GM10266 (cell line): ENCODE measurements around the gene MBD6.
"Not testable (repeated sequence)": the region's sequence is repeated elsewhere in the genome, so short reads cannot be mapped to it uniquely, and the experiment has no call there.

Experiments used
- DNase-seq: peaks from one replicate; pipeline ENCODE4 v3.0.0; 2012; ENCODE audit errors: extremely low spot score
- TF ChIP-seq, protein P1 (sequence below): IDR thresholded peaks from 2 replicates; pipeline ENCODE4 v1.5.1; 2012; ENCODE audit warnings: mild to moderate bottlenecking, low read depth; ENCODE audit not compliant: control insufficient read depth, insufficient read depth; ENCODE audit errors: missing control alignments

Gene MBD6

DNA sequence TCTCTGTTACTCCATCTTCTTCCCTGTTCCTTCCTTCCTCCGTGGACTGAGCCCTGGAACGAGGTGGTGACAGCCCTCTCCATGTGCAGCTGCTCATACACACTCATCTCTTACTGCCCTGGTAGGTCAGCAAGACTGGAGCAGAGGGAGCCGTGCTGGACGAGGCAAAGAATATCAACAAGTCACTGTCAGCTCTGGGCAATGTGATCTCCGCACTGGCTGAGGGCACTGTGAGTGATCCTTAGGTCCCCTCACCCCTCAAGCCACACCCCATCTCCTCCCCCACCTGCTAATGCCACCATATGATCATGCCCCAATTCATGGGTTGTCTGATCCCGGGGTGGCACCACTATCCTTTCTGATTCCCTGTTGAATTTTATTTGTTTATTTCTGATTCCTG, 46.2 kb downstream of the MBD6 start:
- DNase-seq: no peak
- TF ChIP-seq, protein P1, sequence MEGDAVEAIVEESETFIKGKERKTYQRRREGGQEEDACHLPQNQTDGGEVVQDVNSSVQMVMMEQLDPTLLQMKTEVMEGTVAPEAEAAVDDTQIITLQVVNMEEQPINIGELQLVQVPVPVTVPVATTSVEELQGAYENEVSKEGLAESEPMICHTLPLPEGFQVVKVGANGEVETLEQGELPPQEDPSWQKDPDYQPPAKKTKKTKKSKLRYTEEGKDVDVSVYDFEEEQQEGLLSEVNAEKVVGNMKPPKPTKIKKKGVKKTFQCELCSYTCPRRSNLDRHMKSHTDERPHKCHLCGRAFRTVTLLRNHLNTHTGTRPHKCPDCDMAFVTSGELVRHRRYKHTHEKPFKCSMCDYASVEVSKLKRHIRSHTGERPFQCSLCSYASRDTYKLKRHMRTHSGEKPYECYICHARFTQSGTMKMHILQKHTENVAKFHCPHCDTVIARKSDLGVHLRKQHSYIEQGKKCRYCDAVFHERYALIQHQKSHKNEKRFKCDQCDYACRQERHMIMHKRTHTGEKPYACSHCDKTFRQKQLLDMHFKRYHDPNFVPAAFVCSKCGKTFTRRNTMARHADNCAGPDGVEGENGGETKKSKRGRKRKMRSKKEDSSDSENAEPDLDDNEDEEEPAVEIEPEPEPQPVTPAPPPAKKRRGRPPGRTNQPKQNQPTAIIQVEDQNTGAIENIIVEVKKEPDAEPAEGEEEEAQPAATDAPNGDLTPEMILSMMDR: no peak

DNA sequence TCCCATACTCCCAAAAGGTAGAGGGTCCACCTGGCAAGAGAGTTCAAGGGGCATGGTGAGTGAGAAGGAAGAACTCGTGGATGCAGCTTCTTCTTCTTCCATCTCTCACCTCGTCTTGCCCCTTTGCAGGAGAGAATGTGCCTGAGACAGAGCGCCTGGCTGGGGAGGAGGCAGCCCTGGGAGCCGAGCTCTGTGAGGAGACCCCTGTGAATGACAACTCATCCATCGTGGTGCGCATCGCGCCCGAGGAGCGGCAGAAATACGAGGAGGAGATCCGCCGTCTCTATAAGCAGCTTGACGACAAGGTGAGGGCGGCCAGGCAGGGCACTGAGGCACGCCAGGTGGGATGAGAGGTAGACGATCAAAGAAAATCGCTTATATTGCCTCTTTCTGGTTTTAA, 47.2 kb downstream of the MBD6 start:
- no peak for DNase-seq
- TF ChIP-seq, protein P1: no peak

DNA sequence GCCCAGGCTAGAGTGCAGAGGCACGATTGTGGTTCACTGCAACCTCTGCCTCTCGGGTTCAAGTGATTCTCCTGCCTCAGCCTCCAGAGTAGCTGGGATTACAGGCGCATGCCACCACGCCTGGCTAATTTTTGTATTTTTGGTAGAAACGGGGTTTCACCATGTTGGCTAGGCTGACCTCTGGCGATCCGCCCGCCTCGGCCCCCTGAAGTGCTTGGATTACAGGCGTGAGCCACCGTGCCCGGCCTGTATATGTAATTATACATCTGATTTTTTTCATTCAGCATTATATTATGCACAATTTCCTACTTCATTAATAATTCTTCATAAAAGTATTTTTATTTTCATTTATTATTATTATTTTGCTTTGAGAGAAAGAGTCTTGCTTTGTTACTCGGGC, 47.8 kb downstream of the MBD6 start:
- DNase-seq: not testable (repeated sequence)

DNA sequence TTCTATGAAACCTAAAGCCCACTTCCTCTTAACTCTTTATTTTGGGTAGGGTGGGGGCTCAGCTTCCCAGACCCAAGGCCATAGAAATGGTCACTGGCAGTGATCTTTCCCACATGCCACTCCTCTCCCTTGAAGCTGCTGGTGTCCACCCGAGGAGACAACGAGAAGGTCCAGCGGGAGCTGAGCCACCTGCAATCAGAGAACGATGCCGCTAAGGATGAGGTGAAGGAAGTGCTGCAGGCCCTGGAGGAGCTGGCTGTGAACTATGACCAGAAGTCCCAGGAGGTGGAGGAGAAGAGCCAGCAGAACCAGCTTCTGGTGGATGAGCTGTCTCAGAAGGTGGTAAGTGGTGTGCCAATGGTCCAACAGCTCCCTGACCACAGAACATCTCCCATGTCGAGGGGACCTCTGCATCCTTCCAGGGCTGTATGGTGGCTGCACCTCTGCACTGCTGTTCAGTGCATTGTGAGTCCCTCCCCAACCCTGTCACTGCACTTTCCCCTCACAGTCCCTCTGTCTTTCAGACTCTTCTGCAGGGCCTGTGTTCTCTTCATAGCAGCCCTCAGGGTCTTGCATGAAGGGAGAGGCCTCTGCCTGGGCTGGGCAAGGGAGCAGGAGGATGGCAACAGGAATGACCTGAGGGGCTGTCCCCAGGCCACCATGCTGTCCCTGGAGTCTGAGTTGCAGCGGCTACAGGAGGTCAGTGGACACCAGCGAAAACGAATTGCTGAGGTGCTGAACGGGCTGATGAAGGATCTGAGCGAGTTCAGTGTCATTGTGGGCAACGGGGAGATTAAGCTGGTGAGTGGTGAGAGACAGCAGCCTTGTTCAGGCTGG, 49.5 kb downstream of the MBD6 start:
- no peak for DNase-seq
- TF ChIP-seq, protein P1: no peak

DNA sequence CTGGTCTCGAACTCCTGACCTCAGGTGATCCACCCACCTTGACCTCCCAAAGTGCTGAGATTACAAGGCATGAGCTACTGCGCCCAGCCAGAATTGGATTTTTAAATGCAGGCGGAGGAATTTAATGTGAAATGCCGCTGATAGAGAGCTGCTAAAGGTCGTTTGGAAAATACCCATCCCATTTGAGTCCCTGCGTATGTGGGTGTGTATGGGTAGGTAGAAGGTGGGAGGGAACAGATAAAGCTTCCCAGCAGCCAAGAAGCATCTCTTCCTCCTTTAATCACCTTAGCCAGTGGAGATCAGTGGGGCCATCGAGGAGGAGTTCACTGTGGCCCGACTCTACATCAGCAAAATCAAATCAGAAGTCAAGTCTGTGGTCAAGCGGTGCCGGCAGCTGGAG, 52.2 kb downstream of the MBD6 start:
- no peak for DNase-seq
- TF ChIP-seq, protein P1: no peak

DNA sequence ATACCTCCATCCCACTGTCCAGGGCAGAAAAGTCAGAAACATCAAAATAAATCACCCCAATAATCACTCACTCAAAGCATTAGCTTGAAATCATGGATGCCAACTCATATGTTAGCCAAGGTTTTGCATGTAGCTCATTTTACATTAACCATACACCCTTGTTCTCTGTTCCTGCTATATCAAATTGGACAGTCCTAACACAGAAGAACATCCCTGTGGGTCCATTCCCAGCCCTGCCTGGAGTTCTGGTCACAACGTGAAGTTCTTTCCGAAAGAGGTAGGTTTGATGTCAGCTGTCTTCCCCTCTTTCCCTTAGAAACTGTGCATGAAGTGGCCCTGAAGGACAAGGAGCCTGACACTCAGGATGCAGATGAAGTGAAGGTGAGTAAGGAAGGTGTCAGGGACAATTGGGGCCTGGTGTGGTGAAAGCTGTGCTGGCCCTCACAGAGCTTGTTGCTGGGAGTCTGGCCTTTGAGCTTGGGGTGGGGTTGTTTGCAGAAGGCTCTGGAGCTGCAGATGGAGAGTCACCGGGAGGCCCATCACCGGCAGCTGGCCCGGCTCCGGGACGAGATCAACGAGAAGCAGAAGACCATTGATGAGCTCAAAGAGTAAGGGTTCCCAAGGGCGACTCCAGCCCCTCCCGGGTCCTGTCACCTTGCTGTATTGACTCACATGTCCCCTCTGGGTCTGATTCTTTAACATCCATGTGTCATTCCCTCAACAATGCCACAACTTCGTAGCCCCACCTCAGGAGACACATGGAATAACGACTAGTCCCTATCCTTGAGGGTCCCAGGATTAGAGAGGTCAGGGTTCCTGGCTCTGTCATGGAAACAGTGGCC, 53.4 kb downstream of the MBD6 start:
- no peak for DNase-seq
- TF ChIP-seq, protein P1: no peak

DNA sequence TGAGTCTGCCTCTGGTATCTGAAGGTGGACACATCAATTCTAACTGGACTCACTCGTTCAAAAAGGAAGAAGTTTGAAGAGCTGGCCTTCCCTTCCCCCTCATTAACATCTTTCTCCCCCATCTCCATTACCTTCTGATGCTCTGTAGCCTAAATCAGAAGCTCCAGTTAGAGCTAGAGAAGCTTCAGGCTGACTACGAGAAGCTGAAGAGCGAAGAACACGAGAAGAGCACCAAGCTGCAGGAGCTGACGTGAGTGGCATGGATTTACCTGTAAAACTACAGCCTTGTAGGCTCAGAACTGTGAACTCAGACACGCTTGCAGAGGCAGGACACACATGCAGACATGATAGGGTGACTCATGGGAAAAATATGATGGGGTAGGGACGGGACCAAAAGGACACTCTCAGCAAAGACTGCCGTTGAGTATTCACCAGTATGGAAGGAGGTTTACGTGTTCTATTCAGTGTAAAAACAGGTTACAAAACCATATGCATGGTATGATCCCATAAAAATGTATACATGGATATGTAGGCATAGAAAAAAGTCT, 54.1 kb downstream of the MBD6 start:
- DNase-seq: no peak
- TF ChIP-seq, protein P1: no peak
